ENCODE measurements around the gene LRP10. TPM values are rescaled to one million over a fixed set of nuclear protein-coding genes. Genes with fewer than 3 reads are reported as not detected.

Gene LRP10
- total RNA-seq, 1 experiment from 2014 or later = 42.7 TPM

DNA sequence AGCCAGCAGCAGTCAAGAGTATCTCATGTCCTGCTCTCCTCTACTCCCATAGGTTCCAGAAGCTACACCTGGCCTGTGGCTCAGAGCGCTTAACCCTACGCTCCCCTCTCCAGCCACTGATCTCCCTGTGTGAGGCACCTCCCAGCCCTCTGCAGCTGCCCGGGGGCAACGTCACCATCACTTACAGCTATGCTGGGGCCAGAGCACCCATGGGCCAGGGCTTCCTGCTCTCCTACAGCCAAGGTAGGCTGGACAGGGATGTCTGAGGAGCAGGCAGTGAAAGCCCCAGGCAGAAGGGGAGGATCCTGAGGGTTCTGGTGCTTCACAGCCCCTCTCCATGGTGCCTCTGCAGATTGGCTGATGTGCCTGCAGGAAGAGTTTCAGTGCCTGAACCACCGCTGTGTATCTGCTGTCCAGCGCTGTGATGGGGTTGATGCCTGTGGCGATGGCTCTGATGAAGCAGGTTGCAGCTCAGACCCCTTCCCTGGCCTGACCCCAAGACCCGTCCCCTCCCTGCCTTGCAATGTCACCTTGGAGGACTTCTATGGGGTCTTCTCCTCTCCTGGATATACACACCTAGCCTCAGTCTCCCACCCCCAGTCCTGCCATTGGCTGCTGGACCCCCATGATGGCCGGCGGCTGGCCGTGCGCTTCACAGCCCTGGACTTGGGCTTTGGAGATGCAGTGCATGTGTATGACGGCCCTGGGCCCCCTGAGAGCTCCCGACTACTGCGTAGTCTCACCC is 3.6 kb downstream of the LRP10 start (continued):
- no peak for TF ChIP-seq SP1 (IDR thresholded peaks at IDR 0.05; ENCODE audit: low read depth)

DNA sequence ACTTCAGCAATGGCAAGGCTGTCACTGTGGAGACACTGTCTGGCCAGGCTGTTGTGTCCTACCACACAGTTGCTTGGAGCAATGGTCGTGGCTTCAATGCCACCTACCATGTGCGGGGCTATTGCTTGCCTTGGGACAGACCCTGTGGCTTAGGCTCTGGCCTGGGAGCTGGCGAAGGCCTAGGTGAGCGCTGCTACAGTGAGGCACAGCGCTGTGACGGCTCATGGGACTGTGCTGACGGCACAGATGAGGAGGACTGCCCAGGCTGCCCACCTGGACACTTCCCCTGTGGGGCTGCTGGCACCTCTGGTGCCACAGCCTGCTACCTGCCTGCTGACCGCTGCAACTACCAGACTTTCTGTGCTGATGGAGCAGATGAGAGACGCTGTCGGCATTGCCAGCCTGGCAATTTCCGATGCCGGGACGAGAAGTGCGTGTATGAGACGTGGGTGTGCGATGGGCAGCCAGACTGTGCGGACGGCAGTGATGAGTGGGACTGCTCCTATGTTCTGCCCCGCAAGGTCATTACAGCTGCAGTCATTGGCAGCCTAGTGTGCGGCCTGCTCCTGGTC is 4.3 kb downstream of the LRP10 start:
- peaks cover 3% of the 10 kb centered on the region in 2 experiments; a peak in 1 of 4 replicates for H3K36me3 ChIP-seq (ENCODE audit: control insufficient read depth in 1 of 2, insufficient read depth in 2 of 2, low read length in 2 of 2)
- BruUV-seq (replicated peaks) = no TSS peak
- no peak overlapping the region for H3K9ac ChIP-seq (ENCODE audit: low read length)
- CTCF ChIA-PET = no interaction called here
- peaks cover 0 to 14% of the 10 kb centered on the region in 2 experiments; a peak in 3 of 4 replicates for H3K4me1 ChIP-seq (ENCODE audit: control insufficient read depth in 1 of 2, insufficient read depth in 2 of 2, low read length in 2 of 2)
- H2AFZ ChIP-seq (ENCODE audit: low read depth, low read length, poor library complexity, severe bottlenecking) = no peak overlapping the region
- H3K4me3 ChIP-seq (replicated peaks in 1 of 2; ENCODE audit: low read depth in 1 of 2, low read length in 2 of 2) = no peak overlapping the region
- intact Hi-C loops (cut with micrococcal nuclease) = no loop called here
- ATAC-seq (no peak), DNase-seq (ENCODE audit: low read depth, low spot score) (no peak)
- H3K4me2 ChIP-seq (ENCODE audit: low read length) = no peak overlapping the region
- H3K27me3 ChIP-seq (ENCODE audit: insufficient read depth, low read length) = no peaks in the 10 kb centered on the region
- RAD21 ChIA-PET (ENCODE audit: low non-redundant PET in 1 of 2, low total read pairs in 2 of 2, uncharacterized antibody in 2 of 2, unreplicated experiment in 2 of 2) = no interaction called here
- no peaks in the 10 kb centered on the region for H3K9me3 ChIP-seq (ENCODE audit: control insufficient read depth in 1 of 2, insufficient read depth in 1 of 2, low read depth in 1 of 2, low read length in 2 of 2)
- H3K9me2 ChIP-seq (ENCODE audit: insufficient read depth) = no peaks in the 10 kb centered on the region
- H3K79me2 ChIP-seq (ENCODE audit: insufficient read depth, low read length) = no peaks in the 10 kb centered on the region
- TF ChIP-seq EGR1 (IDR thresholded peaks at IDR 0.05; ENCODE audit: low read depth) (no peak), SRF (IDR thresholded peaks at IDR 0.05; ENCODE audit: low read depth) (no peak), SIN3A (IDR thresholded peaks at IDR 0.05; ENCODE audit: low read depth) (no peak), CEBPB (IDR thresholded peaks at IDR 0.05; ENCODE audit: low read depth) (no peak)
- no peaks in the 10 kb centered on the region for H4K20me1 ChIP-seq (ENCODE audit: insufficient read depth)
- H3K27ac ChIP-seq (ENCODE audit: low read depth, low read length) = no peak overlapping the region
- POLR2A ChIA-PET = no interaction called here

DNA sequence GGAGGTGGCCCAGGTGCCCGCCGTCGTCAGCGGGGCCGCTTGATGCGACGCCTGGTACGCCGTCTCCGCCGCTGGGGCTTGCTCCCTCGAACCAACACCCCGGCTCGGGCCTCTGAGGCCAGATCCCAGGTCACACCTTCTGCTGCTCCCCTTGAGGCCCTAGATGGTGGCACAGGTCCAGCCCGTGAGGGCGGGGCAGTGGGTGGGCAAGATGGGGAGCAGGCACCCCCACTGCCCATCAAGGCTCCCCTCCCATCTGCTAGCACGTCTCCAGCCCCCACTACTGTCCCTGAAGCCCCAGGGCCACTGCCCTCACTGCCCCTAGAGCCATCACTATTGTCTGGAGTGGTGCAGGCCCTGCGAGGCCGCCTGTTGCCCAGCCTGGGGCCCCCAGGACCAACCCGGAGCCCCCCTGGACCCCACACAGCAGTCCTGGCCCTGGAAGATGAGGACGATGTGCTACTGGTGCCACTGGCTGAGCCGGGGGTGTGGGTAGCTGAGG is 5.5 kb downstream of the LRP10 start:
- H3K9me3 ChIP-seq (ENCODE audit: control insufficient read depth in 1 of 2, insufficient read depth in 1 of 2, low read depth in 1 of 2, low read length in 2 of 2) = no peaks in the 10 kb centered on the region
- H3K4me2 ChIP-seq (ENCODE audit: low read length) = no peak overlapping the region
- no peaks in the 10 kb centered on the region for H3K79me2 ChIP-seq (ENCODE audit: insufficient read depth, low read length)
- no peaks in the 10 kb centered on the region for H3K9me2 ChIP-seq (ENCODE audit: insufficient read depth)
- H4K20me1 ChIP-seq (ENCODE audit: insufficient read depth) = no peaks in the 10 kb centered on the region
- BruUV-seq (replicated peaks) = no TSS peak
- ChIA-PET POLR2A (no interaction called here), RAD21 (ENCODE audit: low non-redundant PET in 1 of 2, low total read pairs in 2 of 2, uncharacterized antibody in 2 of 2, unreplicated experiment in 2 of 2) (no interaction called here), CTCF (no interaction called here)
- no peak overlapping the region for H3K9ac ChIP-seq (ENCODE audit: low read length)
- H3K4me1 ChIP-seq (ENCODE audit: control insufficient read depth in 1 of 2, insufficient read depth in 2 of 2, low read length in 2 of 2) = peaks cover 0 to 8% of the 10 kb centered on the region in 2 experiments; a peak in 3 of 4 replicates
- DNase-seq (ENCODE audit: low read depth, low spot score) (no peak), ATAC-seq (no peak)
- peaks cover 3% of the 10 kb centered on the region in 2 experiments; a peak in 1 of 4 replicates for H3K36me3 ChIP-seq (ENCODE audit: control insufficient read depth in 1 of 2, insufficient read depth in 2 of 2, low read length in 2 of 2)
- H3K27ac ChIP-seq (ENCODE audit: low read depth, low read length) = no peak overlapping the region
- H3K4me3 ChIP-seq (replicated peaks in 1 of 2; ENCODE audit: low read depth in 1 of 2, low read length in 2 of 2) = no peak overlapping the region
- no peak overlapping the region for H2AFZ ChIP-seq (ENCODE audit: low read depth, low read length, poor library complexity, severe bottlenecking)
- no peaks in the 10 kb centered on the region for H3K27me3 ChIP-seq (ENCODE audit: insufficient read depth, low read length)
- intact Hi-C loops (cut with micrococcal nuclease) = no loop called here
- TF ChIP-seq, protein P1, sequence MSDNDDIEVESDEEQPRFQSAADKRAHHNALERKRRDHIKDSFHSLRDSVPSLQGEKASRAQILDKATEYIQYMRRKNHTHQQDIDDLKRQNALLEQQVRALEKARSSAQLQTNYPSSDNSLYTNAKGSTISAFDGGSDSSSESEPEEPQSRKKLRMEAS (IDR thresholded peaks at IDR 0.05) = no peak
- TF ChIP-seq, protein P2, sequence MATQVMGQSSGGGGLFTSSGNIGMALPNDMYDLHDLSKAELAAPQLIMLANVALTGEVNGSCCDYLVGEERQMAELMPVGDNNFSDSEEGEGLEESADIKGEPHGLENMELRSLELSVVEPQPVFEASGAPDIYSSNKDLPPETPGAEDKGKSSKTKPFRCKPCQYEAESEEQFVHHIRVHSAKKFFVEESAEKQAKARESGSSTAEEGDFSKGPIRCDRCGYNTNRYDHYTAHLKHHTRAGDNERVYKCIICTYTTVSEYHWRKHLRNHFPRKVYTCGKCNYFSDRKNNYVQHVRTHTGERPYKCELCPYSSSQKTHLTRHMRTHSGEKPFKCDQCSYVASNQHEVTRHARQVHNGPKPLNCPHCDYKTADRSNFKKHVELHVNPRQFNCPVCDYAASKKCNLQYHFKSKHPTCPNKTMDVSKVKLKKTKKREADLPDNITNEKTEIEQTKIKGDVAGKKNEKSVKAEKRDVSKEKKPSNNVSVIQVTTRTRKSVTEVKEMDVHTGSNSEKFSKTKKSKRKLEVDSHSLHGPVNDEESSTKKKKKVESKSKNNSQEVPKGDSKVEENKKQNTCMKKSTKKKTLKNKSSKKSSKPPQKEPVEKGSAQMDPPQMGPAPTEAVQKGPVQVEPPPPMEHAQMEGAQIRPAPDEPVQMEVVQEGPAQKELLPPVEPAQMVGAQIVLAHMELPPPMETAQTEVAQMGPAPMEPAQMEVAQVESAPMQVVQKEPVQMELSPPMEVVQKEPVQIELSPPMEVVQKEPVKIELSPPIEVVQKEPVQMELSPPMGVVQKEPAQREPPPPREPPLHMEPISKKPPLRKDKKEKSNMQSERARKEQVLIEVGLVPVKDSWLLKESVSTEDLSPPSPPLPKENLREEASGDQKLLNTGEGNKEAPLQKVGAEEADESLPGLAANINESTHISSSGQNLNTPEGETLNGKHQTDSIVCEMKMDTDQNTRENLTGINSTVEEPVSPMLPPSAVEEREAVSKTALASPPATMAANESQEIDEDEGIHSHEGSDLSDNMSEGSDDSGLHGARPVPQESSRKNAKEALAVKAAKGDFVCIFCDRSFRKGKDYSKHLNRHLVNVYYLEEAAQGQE (IDR thresholded peaks at IDR 0.05; ENCODE audit: low read depth) = no peak
- TF ChIP-seq SIN3A (IDR thresholded peaks at IDR 0.05; ENCODE audit: low read depth) = no peak
- no peak for TF ChIP-seq RAD21 (IDR thresholded peaks at IDR 0.05; ENCODE audit: low read depth)
- TF ChIP-seq EGR1 (IDR thresholded peaks at IDR 0.05; ENCODE audit: low read depth) = no peak
- TF ChIP-seq ZNF274 (IDR thresholded peaks at IDR 0.05; ENCODE audit: low read depth, low read length) = no peak
- no peak for TF ChIP-seq CBX3 (IDR thresholded peaks at IDR 0.05; ENCODE audit: low read depth)
- TF ChIP-seq, protein P3, sequence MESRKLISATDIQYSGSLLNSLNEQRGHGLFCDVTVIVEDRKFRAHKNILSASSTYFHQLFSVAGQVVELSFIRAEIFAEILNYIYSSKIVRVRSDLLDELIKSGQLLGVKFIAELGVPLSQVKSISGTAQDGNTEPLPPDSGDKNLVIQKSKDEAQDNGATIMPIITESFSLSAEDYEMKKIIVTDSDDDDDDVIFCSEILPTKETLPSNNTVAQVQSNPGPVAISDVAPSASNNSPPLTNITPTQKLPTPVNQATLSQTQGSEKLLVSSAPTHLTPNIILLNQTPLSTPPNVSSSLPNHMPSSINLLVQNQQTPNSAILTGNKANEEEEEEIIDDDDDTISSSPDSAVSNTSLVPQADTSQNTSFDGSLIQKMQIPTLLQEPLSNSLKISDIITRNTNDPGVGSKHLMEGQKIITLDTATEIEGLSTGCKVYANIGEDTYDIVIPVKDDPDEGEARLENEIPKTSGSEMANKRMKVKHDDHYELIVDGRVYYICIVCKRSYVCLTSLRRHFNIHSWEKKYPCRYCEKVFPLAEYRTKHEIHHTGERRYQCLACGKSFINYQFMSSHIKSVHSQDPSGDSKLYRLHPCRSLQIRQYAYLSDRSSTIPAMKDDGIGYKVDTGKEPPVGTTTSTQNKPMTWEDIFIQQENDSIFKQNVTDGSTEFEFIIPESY (IDR thresholded peaks at IDR 0.05; ENCODE audit: extremely low read depth, insufficient replicate concordance, low read length) = no peak
- TF ChIP-seq SRF (IDR thresholded peaks at IDR 0.05; ENCODE audit: low read depth) = no peak
